Stimulated activated naive CD8-positive, alpha-beta T cell treated with anti-CD3 and anti-CD28 coated beads, Interleukin-15, Interleukin-2, amounts not matched to agents 100 ng/mL and 50 ng/mL, for 24 hours (primary cell): ENCODE data around the gene KRT3.
"Not testable (repeated sequence)": the region's sequence is repeated elsewhere in the genome, so short reads cannot be mapped to it uniquely, and the experiment has no call there.

ENCODE experiments used
- H3K27ac Mint-ChIP-seq: one replicate; pipeline ENCODE4 v1.8.0; 2021; ENCODE audit warnings: mild to moderate bottlenecking, mixed read lengths
- H3K27me3 Mint-ChIP-seq: one replicate; pipeline ENCODE4 v1.8.0; 2021; ENCODE audit warnings: mixed read lengths
- H3K36me3 Mint-ChIP-seq: one replicate; pipeline ENCODE4 v1.8.0; 2021; ENCODE audit warnings: low read depth, mixed read lengths
- H3K4me1 Mint-ChIP-seq: one replicate; pipeline ENCODE4 v1.8.0; 2021; ENCODE audit warnings: low read depth, mixed read lengths
- H3K4me3 Mint-ChIP-seq: one replicate; pipeline ENCODE4 v1.8.0; 2021; ENCODE audit warnings: mild to moderate bottlenecking, mixed read lengths
- H3K9me3 Mint-ChIP-seq: one replicate; pipeline ENCODE4 v1.8.0; 2021; ENCODE audit warnings: mixed read lengths

The KRT3 gene

DNA sequence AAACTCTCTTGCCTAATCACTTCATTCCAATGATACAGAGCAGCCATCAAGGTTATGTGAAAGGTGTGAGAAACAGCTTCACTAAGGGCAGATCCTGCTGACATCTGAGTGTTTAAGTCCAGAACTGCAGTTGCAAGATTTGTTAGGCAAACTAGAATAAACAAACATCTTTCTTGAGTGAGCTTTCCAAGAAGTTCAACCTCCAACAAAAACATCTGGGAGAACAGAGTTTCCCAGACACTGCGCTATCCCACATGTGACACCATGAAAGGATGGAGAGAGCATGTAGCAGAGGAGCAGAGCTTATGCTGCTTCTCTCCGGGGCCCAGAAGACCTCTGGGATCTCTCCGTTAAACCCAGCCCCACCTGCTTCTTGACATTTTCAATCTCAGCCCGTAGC, 24.4 kb downstream of the KRT3 start:
- Mint-ChIP-seq H3K4me1 (no peaks in the 10 kb centered on the region), H3K4me3 (no peak overlapping the region), H3K9me3 (no peaks in the 10 kb centered on the region), H3K36me3 (no peaks in the 10 kb centered on the region), H3K27ac (no peak overlapping the region), H3K27me3 (no peaks in the 10 kb centered on the region)

GRCh38 chr12:52771088-52771487, 24.8 kb downstream of the KRT3 start:
- Mint-ChIP-seq H3K4me3 (no peak overlapping the region), H3K4me1 (no peaks in the 10 kb centered on the region), H3K9me3 (no peaks in the 10 kb centered on the region), H3K27ac (no peak overlapping the region), H3K36me3 (no peaks in the 10 kb centered on the region), H3K27me3 (no peaks in the 10 kb centered on the region)

- Mint-ChIP-seq H3K27me3 (no peaks in the 10 kb centered on the region), H3K9me3 (no peaks in the 10 kb centered on the region), H3K4me1 (no peaks in the 10 kb centered on the region), H3K36me3 (no peaks in the 10 kb centered on the region), H3K27ac (no peak overlapping the region), H3K4me3 (no peak overlapping the region)
These were observed 26.0 kb downstream of the KRT3 start for GRCh38 chr12:52769946-52770345.

DNA sequence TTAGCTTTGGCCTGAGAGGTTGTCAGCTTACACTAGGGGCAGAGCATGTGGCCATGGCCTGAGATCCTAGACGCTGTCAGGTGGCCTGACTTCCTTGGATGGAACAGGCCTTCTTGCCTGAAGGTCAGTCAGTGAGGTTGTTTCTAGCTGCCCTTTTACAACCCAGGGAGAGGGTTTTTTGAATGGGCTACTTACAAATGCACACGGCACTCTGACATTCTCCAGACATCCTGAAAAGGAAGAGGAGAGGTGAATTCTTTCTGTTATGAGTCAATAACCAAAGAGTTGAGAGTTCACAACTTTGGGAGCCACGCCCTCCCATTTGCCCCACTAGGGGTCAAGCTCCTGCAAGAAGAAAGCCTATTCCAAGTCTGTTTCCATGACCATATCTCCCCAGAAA, 26.6 kb downstream of the KRT3 start:
- Mint-ChIP-seq H3K9me3 (no peaks in the 10 kb centered on the region), H3K4me1 (no peaks in the 10 kb centered on the region), H3K27me3 (no peaks in the 10 kb centered on the region), H3K27ac (no peak overlapping the region), H3K36me3 (no peaks in the 10 kb centered on the region), H3K4me3 (no peak overlapping the region)

DNA sequence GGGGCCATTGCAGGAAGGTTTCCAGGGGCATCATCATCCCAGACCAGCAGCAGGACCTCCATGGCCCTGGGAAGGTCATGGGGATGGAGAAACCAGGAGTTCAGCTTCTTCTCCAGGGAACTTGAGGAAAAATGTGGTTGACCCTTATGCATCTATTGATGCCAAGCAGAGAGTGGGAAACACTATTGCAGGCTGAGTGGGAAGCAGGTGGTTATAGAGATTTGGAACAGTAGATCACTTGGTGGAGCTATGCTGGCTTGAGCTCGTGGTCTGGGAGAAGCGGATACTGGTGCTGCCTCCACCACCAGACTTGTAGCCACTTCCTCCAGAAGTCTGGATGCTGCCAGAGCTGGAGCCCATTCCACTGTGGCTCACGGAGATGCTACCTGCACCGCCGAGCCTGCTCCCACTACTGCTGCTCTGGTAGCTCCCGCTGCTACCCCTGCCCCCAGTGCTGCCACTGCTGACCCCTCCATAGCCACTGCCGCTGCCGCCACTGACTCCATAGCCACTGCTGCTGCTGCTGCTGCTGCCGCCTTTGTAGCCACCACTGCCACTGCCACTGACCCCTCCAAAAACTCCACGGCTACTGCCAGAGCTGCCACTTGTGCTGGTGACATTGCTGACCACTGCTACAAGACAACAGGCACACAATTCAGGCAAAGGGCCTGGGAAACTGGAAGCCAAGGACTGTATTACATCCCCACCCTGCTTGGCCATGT, 27.3 kb downstream of the KRT3 start:
- Mint-ChIP-seq H3K4me1 (no peaks in the 10 kb centered on the region), H3K9me3 (no peaks in the 10 kb centered on the region), H3K27me3 (no peaks in the 10 kb centered on the region), H3K27ac (no peak overlapping the region), H3K36me3 (no peaks in the 10 kb centered on the region), H3K4me3 (no peak overlapping the region)

GRCh38 chr12:52767427-52767826, 28.5 kb downstream of the KRT3 start:
- H3K4me1 Mint-ChIP-seq = no peaks in the 10 kb centered on the region

DNA sequence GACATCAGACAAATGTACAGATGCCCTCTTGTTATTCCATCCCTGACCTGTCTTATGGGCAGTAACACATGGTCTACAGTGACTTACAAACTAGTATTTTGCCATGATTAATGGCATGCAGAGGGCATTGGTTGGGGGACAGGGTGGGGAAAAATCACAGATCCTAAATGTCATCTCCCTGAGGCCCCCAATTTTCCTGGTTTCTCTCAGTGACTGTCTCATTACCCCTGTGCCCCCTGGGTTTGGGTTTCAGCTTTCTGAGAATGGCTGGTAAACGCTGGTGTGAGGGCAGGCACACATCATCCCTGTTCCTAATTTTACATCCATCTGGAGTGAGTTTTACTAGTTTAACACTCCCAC, 28.9 kb downstream of the KRT3 start:
- no peaks in the 10 kb centered on the region for H3K4me1 Mint-ChIP-seq
- no peaks in the 10 kb centered on the region for H3K27me3 Mint-ChIP-seq
- H3K36me3 Mint-ChIP-seq = no peaks in the 10 kb centered on the region
- peaks cover 5% of the 10 kb centered on the region for H3K9me3 Mint-ChIP-seq
- H3K27ac Mint-ChIP-seq = no peak overlapping the region
- no peak overlapping the region for H3K4me3 Mint-ChIP-seq

More at GRCh38 chr12:52767427-52767826, 28.5 kb downstream of the KRT3 start:
- Mint-ChIP-seq H3K36me3 (no peaks in the 10 kb centered on the region), H3K4me3 (no peak overlapping the region), H3K27ac (no peak overlapping the region), H3K27me3 (no peaks in the 10 kb centered on the region), H3K9me3 (peaks cover 5% of the 10 kb centered on the region)

- Mint-ChIP-seq H3K27me3 (no peaks in the 10 kb centered on the region), H3K36me3 (no peaks in the 10 kb centered on the region), H3K4me3 (no peak overlapping the region)
These were observed 29.4 kb downstream of the KRT3 start for GRCh38 chr12:52766351-52767019.

DNA sequence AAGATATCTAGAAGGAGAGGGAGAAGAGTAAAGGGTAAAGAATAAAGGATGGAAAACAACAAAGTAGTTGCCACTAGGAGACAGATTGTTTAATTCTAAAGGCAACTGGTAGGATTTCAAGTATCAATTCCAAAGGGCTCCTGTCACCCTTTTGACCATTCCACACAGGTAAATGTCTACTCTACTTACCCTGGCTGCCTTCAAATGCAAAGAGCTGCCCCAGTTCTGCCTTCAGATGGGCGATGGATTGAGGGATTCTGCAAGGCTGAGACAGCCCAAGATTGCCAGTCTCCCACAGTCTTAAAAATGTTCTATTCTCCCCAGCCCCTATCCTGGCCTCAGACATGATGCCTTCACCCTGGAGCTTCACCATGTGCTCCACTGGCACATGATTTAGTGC, 30.2 kb downstream of the KRT3 start:
- H3K27ac Mint-ChIP-seq = no peak overlapping the region
- H3K36me3 Mint-ChIP-seq = no peaks in the 10 kb centered on the region
- H3K9me3 Mint-ChIP-seq = peaks cover 13% of the 10 kb centered on the region
- H3K4me1 Mint-ChIP-seq = no peaks in the 10 kb centered on the region
- no peak overlapping the region for H3K4me3 Mint-ChIP-seq
- H3K27me3 Mint-ChIP-seq = no peaks in the 10 kb centered on the region

More at GRCh38 chr12:52766351-52767019, 29.4 kb downstream of the KRT3 start:
- Mint-ChIP-seq H3K27ac (no peak overlapping the region), H3K4me1 (no peaks in the 10 kb centered on the region), H3K9me3 (peaks cover 7% of the 10 kb centered on the region)

DNA sequence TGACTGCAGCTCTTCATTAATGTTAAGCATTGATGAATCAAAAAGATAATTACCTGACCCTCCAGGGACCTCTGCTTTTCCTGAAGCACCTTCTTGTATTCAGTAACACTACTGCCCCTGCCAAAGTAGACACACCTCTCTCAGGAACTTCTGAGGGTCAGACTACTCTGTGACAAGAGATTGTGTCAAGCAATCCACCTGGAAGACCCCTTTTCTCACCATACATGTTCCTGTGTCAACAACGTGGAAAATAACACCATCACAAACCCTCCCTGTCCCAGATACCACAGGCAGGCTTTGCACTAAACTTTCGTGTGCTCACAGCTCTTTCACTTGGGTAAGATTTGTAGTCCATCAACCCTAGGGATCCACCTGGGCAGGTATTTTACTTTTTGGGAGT, 31.9 kb downstream of the KRT3 start:
- Mint-ChIP-seq H3K36me3 (no peaks in the 10 kb centered on the region), H3K4me3 (no peak overlapping the region), H3K9me3 (peaks cover 14% of the 10 kb centered on the region), H3K27ac (no peak overlapping the region), H3K4me1 (no peaks in the 10 kb centered on the region), H3K27me3 (no peaks in the 10 kb centered on the region)

- Mint-ChIP-seq H3K36me3 (no peaks in the 10 kb centered on the region), H3K4me1 (no peaks in the 10 kb centered on the region), H3K27ac (no peak overlapping the region), H3K9me3 (peaks cover 18% of the 10 kb centered on the region), H3K4me3 (no peak overlapping the region), H3K27me3 (no peaks in the 10 kb centered on the region)
These were observed 32.8 kb downstream of the KRT3 start for GRCh38 chr12:52763036-52763659.

GRCh38 chr12:52761802-52762201, 34.1 kb downstream of the KRT3 start:
- Mint-ChIP-seq H3K36me3 (no peaks in the 10 kb centered on the region), H3K27me3 (no peaks in the 10 kb centered on the region), H3K4me1 (no peaks in the 10 kb centered on the region), H3K27ac (no peak overlapping the region), H3K9me3 (peaks cover 18% of the 10 kb centered on the region), H3K4me3 (no peak overlapping the region)

GRCh38 chr12:52761218-52761617, 34.7 kb downstream of the KRT3 start:
- not testable (repeated sequence) for H3K36me3 Mint-ChIP-seq, H3K4me1 Mint-ChIP-seq, H3K27me3 Mint-ChIP-seq, H3K4me3 Mint-ChIP-seq, H3K27ac Mint-ChIP-seq
- peaks cover 18% of the 10 kb centered on the region for H3K9me3 Mint-ChIP-seq

GRCh38 chr12:52760623-52761022, 35.3 kb downstream of the KRT3 start:
- H3K4me3 Mint-ChIP-seq = no peak overlapping the region
- H3K9me3 Mint-ChIP-seq = peaks cover 18% of the 10 kb centered on the region
- no peak overlapping the region for H3K27ac Mint-ChIP-seq
- no peaks in the 10 kb centered on the region for H3K4me1 Mint-ChIP-seq
- H3K27me3 Mint-ChIP-seq = no peaks in the 10 kb centered on the region
- no peaks in the 10 kb centered on the region for H3K36me3 Mint-ChIP-seq

GRCh38 chr12:52759695-52760094, 36.2 kb downstream of the KRT3 start:
- Mint-ChIP-seq H3K4me1 (no peaks in the 10 kb centered on the region), H3K36me3 (no peaks in the 10 kb centered on the region), H3K27ac (no peak overlapping the region), H3K4me3 (no peak overlapping the region), H3K9me3 (peaks cover 18% of the 10 kb centered on the region), H3K27me3 (no peaks in the 10 kb centered on the region)
